Tongue (tissue), 2 donors: ENCODE data around the gene SLC7A6. TPM values are rescaled to one million over a fixed set of nuclear protein-coding genes. Genes with fewer than 3 reads are reported as not detected.
"Not testable (repeated sequence)": the region's sequence is repeated elsewhere in the genome, so short reads cannot be mapped to it uniquely, and the experiment has no call there.

ENCODE experiments used
- DNase-seq: peaks from one replicate; pipeline ENCODE4 v3.0.0-alpha.2; 2015
- total RNA-seq: library from RNA; depleted of rRNA; stranded (reverse); fragments of >200 nt; gene quantifications from one replicate; pipeline ENCODE4 v1.2.3, GENCODE V29; 2014

The SLC7A6 gene
- total RNA-seq, 1 donor from 2014 or later, result 10.8 TPM

DNA sequence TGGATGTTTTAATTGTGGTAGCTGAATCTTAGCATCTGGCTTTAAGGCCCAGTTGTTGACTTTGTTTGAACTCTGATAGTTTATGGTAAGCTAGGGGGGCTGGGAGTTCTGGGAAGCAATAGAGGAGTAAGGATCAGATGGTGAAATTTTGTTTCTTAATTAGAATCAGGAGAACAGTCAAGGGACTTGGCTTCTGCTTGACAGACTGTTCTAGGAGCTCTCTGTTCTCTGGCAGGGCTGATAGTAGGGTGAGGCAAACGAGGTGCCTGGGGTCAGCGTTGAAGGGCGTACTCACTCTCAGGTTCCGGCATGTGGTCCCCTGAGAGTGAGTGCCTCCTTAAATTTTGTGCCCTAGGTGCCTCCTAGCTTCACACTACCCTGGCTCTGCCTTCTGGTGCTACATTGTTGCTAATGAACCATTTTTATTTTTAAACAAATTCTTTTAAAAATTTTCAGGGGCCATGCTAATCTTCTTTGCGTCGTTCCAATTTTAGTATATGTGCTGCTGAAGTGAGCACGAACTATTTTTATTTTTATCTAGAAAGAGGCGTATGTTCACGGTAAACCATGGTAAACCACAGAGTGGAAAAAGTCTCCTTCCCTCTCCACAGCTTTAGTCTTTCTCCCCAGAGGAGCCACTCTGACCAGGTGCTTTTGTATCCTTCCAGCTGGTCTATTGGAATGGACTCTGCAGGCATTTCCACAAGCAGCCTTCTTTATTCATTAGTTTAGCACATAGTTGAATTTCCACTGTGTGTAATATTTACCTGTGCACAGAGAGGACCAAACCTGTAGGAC, 19.7 kb downstream of the SLC7A6 start:
- no peak for DNase-seq

DNA sequence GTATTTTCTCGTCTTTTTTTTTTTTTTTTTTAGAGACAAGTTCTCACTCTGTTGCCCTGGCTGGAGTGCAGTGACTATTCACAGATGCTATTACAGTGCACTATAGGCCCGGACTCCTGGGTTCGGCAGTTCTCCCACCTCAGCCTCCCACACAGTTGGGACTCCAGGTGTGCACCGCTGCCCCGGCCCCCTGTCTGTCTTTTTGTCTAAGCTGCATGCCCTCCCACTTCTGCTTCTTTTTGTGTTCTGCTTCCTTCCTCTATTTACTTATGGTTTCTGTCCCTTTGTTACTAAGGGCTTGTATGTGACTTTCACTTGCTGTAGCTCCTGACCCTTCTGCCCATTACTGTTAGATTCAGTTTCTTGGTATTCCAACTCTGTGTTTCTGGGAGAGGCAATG, 20.5 kb downstream of the SLC7A6 start:
- no peak for DNase-seq

DNA sequence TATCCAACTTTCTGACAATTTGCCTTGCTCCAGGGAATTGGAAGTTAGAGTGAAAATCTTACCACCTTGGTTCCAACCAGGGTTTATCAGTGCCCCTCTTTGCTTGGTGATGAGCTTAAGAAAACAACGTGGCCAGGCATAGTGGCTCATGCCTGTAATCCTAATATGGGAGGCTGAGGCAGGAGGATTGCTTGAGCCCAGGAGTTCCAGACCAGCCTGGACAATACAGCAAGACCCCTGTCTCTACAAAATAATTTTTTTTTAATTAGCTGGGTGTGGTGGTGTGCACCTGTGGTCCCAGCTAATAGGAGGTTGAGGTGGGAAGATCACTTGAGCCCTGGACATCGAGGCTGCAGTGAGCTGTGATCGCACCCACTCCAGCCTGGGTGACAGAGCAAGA, 21.4 kb downstream of the SLC7A6 start:
- DNase-seq, result no peak

DNA sequence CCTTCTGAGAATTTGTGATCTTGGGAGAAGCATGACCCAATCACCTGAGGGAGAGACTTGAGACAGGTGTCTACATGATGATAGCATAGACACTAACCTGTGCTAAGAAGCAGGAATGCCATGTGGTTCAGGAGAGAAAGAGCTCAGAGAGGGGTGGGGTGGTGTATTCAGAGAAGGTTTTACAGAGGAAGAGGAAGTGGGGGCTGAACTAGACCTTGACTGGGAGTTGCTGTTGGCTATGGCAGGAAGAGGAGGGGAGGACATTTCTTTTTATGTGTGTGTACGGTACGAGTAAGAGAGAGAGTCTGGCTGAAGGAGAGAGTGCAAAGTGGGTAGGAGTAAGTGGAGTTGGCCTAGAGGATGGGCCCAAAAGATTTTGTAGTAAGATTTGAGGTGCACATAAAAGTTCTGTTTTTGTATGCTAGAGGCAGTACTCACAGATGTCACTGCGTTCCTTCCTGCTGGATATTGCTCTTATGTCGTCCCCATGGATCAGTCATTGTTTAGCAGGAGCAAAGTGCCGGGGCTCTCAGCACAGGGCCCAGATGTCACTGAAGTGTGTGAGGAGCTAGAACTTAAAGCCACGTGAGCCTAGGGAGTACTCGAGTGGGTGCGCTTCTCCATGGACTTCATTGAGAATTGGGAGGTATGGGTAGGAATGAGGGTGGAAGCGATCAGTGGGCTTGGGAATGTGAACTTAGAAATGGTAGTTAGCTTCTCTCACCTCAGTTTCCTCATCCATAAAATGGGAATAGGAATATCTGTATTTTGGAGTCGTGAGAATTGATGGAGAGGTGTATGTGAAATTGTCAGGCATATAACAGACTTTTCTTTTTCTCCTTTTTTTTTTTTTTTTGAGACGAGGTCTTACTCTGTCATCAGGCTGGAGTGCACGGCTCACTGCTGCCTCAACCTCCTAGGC, 22.1 kb downstream of the SLC7A6 start:
- DNase-seq, result no peak

DNA sequence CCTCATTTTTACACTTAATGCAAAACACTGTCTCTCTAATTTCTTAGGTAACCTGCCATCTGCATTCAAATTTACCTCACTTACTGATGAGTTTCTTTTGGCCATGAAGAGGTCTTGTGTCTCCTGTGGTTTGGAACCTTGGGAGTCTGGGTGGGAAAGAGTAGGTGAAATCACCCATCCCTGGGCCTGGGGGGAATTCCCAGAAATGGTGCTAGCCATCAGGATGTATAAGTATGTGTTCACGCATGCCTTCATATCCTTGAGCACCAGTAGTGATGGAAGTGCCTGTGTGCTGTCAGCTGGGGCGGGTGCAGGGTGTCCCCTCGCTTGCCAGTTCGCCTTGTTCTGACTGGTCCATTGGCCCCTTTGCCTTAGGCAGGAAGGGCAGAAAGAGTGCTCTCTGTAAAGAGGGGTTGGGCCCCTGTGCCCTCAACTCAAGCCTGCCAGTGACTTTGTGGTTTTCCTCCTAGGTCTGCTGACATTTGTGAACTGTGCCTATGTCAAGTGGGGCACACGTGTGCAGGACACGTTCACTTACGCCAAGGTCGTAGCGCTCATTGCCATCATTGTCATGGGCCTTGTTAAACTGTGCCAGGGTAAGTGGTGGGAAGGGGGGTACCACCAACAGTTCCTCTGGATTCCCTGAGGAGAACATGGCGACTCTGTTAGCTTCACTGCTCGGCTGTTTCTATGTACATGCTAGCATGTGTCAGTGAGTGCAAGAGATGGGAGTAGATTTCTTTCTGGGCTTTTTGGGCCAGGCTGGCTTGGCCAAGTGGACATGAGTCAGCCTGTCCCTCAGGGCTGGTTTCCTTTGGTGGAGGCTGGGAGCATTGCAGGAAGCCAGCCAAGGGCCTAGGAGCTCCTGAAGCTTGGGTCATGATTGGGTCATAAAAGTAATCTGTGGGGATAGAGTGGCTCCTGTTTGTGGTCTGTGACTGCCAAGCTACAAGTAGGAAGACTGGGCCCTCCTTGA, 23.2 kb downstream of the SLC7A6 start:
- DNase-seq, result no peak

DNA sequence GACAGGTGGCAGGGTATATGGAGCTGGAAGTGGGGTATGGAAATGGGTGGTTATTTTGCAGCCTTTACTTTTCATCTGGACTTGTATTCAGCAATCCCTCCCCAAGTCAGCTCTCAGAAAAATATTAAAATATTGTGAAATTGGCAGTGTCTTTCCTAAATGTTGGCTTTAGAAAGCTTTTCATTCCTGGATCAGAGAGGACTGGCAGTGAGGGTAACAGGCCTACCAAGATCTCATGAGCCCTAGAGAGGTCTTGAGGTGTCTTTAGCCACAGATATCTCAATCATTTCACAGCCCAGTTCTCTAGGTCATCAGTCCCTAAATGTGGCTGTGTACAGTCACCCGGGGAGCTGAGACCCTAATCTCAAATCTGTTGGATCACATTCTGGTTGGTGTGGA, 23.9 kb downstream of the SLC7A6 start:
- no peak for DNase-seq

DNA sequence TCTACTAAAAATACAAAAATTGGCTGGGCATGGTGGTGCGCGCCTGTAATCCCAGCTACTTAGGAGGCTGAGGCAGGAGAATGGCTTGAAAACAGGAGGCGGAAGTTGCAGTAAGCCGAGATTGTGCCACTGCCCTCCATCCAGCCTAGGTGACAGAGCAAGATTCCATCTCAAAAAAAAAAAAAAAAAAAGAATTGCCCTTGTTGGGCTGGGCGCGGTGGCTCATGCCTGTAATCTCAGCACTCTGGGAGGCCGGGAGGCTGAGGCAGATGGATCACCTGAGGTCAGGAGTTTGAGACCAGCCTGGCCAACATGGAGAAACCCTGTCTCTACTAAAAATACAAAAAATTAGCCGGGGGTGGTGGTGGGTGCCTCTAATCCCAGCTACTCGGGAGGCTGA, 24.5 kb downstream of the SLC7A6 start:
- not testable (repeated sequence) for DNase-seq

DNA sequence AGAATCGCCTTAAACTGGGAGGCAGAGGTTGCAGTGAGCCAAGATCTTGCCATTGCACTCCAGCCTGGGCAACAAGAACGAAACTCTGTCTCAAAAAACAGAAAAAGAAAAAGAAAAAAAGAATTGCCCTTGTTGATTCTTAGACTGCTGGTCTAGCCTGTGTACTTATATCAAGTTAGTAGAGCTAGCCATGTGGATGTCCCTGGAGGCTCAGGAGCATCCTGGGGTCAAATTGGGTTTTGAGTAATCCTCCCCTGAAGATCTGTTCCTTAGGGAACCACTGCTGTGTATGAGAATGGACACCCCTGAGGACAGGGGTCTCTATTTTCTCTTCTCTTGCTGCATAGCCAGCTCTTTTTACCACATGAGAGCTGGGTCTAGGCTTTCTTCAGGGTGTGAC, 24.9 kb downstream of the SLC7A6 start:
- no peak for DNase-seq

DNA sequence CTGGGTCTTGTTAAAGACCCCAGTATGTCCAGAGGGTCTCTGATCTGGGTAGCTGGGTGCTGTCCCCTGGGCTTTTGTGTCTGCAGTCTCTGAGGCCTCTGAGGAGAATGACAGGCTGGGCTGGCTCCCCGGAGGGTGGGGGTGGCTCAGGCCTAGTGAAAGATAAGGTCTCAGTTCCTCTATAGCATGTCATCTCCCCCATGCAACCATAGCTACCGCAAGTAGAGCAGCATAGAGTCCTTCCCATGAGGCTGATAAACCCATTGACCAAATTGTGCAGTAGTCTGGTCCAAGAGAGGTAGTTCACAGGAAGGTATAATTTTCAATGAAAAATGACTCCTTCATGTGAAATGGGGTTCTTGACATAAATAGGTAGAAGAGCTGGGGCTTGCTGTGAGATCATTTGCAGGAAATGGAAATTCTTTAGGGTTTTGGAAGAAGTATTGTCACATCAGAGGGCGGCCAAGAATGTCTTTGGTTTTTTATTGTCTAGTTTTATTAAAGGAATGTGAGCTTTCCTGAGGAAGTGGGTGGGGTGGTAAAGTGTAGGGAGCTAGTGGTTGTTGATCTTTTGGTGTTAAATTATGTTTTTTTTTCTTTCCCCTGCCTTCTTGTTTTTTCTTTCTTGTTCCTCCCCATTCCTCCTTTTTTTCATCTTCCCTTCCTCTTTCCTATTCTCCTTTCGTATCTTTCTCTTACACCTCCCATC, 25.4 kb downstream of the SLC7A6 start:
- no peak for DNase-seq

DNA sequence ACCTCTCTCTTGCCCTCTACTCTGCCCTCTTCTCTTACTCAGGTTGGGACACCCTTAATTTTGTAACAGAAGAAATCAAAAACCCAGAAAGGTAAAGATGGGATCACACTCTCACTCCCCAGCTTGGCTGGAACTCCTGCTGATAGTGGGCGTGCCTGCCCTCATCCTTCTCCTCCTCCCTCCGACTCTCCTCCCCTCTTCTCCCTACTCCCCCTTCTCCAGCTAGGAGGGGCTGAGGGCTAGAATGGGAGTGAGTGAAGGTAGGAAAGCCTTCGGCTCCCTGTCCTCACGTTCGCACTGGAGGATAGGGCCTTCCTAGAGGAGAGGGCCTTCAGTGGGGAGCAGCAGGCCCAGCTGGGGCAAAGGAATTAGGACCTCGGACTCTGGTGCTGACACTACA, 26.1 kb downstream of the SLC7A6 start:
- DNase-seq, result no peak

DNA sequence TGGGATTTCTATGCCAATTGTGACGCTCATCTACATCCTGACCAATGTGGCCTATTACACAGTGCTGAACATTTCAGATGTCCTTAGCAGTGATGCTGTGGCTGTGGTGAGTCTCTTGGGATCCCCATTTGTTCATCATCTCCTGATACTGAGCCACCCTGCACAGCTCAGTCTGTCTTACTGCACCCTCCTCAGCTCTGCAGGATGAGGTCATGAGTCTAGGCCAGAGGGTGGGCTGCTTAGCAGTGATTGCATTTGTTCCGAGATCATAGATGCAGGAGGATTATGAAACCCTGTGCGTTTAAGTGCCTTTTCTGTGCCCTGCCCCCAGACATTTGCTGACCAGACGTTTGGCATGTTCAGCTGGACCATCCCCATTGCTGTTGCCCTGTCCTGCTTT, 26.9 kb downstream of the SLC7A6 start:
- DNase-seq, result no peak

DNA sequence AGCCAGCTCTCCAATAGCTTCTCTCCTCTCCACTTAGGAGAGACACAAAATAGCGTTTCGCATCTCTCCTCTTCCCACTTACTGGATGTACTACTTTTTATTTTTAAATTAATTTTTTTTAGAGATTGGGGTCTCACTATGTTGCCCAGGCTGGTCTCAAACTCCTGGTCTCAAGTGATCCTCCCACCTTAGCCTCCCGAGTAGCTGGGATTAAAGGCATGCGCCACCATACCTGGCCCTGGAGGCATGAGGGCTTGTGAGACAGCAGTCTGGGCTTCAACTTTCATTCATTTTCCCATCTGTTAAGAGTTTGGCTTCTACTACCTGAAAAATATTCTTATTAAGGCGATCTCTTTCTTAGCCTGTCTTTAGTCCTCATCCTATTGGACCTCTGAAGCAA, 28.1 kb downstream of the SLC7A6 start:
- no peak for DNase-seq

DNA sequence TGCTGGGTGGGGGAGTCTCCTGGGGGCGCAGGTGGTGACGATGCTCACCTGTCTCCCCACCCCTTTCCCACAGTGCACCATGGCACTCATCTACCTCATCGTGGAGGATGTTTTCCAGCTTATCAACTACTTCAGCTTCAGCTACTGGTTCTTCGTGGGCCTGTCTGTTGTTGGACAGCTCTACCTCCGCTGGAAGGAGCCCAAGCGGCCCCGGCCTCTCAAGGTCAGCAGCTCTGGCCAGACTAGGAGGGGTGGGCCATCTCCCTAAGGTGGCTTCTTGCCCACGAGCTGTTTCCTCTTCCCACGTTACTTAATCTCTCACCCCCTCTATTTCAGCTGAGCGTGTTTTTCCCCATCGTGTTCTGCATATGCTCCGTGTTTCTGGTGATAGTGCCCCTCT, 32.0 kb downstream of the SLC7A6 start:
- DNase-seq, result no peak

DNA sequence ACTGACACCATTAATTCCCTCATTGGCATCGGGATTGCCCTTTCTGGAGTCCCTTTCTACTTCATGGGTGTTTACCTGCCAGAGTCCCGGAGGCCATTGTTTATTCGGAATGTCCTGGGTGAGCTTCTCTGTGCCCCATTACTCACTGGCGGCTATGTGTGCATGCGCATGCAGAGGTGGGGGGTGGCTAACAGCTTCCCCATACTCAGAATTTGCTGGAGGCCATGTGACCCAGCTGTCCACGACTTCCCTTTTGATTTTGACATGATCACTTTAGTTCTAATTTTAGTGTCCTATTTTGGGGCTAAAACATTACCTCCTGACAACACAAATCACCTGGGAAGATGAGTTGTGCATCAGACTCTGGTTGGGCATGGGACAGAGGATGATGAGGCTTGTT, 32.4 kb downstream of the SLC7A6 start:
- no peak for DNase-seq

DNA sequence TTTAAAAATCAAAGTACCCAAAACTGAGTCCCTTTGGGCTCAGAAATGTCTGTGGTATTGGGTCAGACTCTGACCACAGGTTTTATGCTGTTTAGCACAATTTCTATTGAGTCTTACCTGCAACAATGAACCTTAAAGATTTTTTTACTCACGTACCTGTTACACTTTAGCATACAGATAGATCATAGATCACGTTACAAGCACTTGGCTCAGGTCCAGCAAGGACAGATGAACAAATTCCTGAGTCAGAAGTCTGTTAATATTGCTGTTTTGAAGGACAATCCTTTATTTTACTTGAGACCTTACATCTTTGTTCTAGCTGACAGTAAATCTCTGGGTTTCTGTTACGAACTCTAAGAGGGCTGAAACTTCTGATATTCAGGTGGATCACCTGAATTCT, 33.6 kb downstream of the SLC7A6 start:
- no peak for DNase-seq

DNA sequence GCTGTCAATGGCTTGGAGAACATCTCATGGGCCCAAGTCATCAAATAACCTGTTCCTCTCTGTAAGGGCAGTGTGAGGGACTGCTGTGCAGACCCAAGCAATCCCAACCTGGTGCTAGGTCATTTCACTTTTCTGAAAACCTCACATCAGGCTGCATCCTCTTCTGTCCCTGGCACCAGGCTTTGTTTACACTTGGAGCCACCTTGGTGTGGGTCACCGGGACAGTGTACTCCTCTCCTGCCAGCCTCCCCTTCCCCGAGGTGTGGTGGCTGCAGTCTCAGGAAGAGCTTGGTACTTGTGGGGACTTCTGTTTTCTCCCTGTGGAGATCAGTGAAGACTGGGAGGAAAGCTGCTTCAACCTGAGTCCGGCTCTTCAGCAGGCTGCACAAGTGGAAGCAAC, 34.0 kb downstream of the SLC7A6 start:
- no peak for DNase-seq

DNA sequence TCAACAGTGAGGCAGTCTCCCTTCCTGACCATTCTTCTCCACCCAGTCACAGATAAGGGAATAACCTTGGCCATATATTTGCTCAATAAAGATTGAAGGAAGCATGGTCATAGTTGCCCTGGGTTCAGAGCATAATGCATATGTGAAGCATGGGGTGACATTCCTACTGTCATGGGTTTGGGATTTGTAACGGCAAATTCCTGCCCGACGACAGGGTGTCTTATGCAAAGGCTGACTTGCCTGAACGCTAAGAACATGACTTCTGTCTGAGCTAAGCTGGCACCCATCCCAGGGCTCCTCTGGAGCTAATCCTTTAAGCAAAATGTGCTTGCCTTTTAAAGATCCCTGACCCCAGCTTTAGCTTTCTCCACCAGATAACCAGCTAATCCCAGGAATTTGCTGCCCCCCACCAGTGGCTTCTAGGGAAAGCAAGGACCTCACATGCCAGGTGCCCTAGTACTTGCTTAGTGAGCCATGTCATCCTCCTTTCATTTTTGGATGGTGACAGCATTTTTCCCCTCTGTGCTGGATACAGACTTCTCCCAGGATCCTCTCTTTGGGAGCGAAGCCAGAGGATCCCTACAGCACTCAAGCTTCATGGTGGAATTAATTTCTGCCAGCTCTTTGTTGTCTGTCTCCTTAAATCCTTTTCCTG, 34.7 kb downstream of the SLC7A6 start:
- DNase-seq, result peak; percentile 85

DNA sequence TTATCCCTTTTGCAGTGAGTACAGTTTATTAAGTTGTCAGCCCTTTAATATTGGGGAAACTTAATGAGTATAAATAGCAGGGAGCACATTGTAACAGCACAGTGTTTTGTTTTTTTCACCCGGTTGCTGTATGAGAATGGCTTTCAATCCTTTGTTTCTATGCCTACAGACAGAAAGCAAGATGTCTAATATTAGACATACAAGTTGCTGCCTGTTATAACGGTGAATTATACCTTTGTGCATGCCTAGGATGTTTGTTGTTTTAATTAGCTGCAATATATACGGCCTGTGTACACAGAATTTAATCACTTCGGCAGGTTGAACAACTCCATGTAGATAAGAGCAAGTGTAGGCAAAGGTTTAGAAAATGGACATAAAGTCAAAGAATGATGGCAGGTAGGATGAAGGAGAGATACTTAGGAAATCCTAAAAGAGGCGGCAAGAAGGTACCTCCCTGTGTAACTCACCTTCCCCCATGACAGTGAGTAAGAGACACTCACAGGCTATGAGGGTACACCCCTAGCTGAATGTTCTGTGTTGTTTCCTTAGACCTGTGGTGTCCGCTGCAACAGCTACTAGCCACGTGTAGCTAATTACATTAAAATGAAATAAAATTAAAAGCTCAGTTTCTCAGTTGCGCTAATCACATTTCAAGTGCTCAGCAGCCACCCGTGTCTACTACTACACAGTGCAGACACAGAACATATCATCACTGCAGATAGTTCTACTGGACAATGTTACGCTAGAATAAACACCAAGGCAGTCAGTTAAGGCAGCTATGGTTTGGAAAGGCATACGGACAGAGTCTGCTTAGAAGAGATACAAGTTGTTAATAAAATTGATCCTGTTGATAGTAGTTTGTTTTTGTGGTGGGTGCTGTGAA, 35.5 kb downstream of the SLC7A6 start:
- no peak for DNase-seq

DNA sequence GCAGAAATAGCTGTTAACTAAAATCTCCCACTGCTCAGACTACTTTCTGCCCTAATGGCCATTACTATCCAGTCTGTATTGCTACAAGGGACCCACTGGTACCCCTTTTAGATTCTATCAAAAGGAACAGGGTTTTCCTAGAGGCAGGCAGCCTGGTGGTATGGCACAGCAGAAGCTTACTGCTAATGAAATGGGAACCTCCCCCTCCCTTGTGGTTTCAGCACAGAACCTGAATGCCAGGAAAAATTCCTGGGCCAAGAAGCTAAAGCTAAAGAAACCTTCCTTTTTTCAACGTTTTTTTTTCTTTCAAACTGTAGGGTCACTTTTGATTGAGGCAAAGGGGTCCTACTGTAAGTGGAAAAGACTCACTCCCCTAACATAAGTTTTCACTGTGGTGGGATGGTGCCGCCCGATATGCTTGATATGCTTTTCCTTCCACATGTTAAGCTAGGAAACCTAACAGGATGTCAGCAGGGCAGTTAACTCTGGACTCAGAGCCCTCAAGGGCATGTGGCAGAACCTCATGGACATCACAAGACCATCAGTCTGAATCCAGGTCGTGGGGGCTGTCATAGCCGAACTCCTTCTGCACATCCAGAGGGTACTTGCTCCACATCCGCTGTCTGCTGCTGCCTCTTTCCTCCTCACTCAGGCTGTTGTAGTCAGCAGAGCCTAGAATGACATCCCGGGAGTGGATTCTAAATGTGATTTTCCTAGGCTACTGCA, 36.6 kb downstream of the SLC7A6 start:
- no peak for DNase-seq
